IMR-90 (cell line): Measurements from ENCODE around the gene THBS1.

Source experiments
- FOS ChIP-seq: fragments of 150-350 bp; IDR thresholded peaks from 2 replicates; pipeline ENCODE4 v1.6.1; 2016; ENCODE audit warnings: low read depth, low read length
- TF ChIP-seq, protein P1 (sequence below): fragments of 150-350 bp; IDR thresholded peaks from 2 replicates; pipeline ENCODE4 v1.6.1; 2016; ENCODE audit warnings: low read depth, mild to moderate bottlenecking, low read length, moderate library complexity, borderline replicate concordance

DNA sequence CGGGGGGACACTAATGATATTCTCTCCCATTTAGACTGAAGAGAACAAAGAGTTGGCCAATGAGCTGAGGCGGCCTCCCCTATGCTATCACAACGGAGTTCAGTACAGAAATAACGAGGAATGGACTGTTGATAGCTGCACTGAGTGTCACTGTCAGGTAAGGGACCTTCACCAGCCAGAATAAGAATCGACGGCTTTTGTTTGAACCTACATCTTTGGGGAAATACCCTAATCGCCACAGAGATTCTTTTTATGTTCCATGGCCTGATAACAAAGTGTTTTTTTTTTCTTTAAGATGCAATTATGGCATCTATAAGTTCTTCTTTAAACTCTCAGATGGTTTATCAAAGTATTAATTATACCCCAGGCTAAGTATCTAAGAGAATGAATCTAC lies 3.4 kb downstream of the THBS1 start:
- TF ChIP-seq, protein P1, sequence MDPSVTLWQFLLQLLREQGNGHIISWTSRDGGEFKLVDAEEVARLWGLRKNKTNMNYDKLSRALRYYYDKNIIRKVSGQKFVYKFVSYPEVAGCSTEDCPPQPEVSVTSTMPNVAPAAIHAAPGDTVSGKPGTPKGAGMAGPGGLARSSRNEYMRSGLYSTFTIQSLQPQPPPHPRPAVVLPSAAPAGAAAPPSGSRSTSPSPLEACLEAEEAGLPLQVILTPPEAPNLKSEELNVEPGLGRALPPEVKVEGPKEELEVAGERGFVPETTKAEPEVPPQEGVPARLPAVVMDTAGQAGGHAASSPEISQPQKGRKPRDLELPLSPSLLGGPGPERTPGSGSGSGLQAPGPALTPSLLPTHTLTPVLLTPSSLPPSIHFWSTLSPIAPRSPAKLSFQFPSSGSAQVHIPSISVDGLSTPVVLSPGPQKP = no peak
- no peak for TF ChIP-seq FOS
